ENCODE data around the gene PRR36. TPM values are rescaled to one million over a fixed set of nuclear protein-coding genes. Genes with fewer than 3 reads are reported as not detected.

The PRR36 gene
- total RNA-seq, 1 donor from 2014 or later = 2.6 TPM

DNA sequence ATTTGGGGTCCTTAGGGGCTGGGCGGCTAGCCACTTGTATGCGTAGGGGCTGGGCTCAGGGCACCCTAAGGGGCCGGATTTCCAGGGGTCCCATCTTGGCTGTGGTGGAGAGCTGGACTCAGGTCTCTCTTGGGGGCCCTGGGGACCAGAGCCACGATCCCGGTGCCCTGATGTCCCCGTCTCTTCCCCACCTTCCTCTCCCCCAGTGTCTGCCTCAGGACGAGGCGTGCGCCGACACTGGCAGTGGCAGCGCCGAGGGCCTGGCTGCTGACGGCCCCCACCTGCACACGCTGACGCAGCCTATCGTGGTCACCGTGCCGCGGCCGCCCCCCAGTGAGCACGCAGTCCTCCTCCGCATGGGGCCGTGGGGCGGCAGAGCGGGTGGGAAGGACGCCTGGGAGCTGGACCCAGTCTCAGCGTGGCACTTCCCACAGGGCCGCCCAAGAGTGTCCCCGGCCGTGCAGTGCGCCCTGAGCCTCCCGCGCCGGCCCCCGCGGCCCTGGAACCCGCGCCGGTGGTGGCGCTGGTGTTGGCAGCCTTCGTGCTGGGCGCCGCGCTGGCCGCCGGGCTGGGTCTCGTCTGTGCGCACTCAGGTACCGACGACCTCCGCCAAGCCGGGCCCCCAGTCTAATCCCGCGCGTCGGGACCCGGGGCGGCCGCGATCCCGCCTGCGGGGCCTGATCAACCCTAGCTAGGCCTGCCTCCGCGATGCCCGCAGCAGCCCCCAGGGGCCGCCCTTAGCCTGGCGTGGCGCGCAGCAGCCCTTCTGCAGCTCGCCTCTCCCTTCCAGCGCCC, 43.3 kb upstream of the PRR36 start:
- ATAC-seq = no peak
- TF ChIP-seq, protein P1, sequence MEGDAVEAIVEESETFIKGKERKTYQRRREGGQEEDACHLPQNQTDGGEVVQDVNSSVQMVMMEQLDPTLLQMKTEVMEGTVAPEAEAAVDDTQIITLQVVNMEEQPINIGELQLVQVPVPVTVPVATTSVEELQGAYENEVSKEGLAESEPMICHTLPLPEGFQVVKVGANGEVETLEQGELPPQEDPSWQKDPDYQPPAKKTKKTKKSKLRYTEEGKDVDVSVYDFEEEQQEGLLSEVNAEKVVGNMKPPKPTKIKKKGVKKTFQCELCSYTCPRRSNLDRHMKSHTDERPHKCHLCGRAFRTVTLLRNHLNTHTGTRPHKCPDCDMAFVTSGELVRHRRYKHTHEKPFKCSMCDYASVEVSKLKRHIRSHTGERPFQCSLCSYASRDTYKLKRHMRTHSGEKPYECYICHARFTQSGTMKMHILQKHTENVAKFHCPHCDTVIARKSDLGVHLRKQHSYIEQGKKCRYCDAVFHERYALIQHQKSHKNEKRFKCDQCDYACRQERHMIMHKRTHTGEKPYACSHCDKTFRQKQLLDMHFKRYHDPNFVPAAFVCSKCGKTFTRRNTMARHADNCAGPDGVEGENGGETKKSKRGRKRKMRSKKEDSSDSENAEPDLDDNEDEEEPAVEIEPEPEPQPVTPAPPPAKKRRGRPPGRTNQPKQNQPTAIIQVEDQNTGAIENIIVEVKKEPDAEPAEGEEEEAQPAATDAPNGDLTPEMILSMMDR (IDR thresholded peaks at IDR 0.05) = peak; percentile 64
- Histone ChIP-seq H3K4me1 (peaks cover 35% of the 10 kb centered on the region), H3K27ac (peak overlapping the region; percentile 30), H3K9me3 (no peaks in the 10 kb centered on the region), H3K27me3 (peaks cover 28% of the 10 kb centered on the region), H3K36me3 (peaks cover 13% of the 10 kb centered on the region), H3K4me3 (peak overlapping the region; percentile 43)
- peak; percentile 80 for DNase-seq
- intact Hi-C loops (cut with DNase I) = no loop called here

DNA sequence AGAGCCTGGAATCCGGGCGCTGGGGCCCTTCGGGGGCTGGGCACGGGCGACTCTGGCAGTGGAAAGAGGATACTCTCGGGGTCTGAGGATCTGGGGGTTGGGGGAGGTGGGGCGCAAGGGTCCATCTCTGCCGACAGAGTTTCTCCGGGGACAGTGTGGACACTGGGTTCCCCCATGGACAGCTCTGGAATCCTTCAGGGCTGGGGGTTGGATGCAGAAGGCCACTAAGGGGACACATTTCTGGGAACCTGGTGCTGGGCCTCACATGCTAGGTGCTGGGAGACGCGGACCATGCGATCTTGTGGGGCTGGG, 42.7 kb upstream of the PRR36 start:
- peaks cover 31% of the 10 kb centered on the region for H3K4me1 ChIP-seq
- peak overlapping the region; percentile 30 for H3K27ac ChIP-seq
- peak overlapping the region; percentile 43 for H3K4me3 ChIP-seq
- TF ChIP-seq, protein P1 (IDR thresholded peaks at IDR 0.05) = no peak
- no peaks in the 10 kb centered on the region for H3K9me3 ChIP-seq
- intact Hi-C loops (cut with DNase I) = no loop called here
- peaks cover 13% of the 10 kb centered on the region for H3K36me3 ChIP-seq
- no peak for ATAC-seq
- H3K27me3 ChIP-seq = peaks cover 28% of the 10 kb centered on the region
- DNase-seq = no peak

DNA sequence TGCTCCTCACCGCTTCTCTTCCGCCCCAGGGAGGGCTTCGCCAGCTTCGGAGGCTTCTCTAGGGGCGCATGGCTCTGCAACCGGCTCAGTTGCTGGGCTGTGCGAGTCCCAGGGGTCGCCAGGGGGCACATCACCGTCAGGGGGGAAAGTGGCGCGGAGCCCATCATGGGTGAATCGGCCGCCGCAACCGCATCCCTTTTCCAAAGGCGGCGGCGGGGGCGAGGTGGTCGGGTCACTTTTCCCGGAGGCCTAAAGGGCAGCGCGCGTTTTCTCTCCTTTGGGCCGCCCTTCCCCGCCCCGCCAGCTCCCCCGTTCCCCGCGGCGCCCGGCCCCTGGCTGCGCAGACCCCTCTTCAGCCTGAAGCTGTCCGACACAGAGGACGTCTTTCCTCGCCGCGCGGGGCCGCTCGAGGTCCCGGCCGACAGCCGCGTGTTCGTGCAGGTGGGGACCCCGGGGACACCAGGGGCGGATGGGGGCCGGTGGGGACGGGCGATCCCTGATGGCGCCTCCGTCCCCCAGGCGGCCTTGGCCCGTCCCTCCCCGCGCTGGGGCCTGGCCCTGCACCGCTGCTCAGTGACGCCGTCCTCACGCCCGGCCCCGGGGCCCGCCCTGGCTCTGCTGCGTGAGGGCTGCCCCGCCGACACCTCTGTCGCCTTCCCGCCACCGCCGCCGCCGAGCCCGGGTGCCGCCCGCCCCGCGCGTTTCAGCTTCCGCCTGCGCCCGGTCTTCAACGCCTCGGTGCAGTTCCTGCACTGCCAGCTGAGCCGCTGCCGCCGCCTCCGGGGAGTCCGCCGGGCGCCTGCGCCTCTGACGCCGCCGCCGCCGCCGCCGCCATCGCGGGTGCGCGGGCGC, 42.1 kb upstream of the PRR36 start:
- Histone ChIP-seq H3K4me3 (peak overlapping the region; percentile 43), H3K27ac (no peak overlapping the region), H3K27me3 (peaks cover 28% of the 10 kb centered on the region), H3K9me3 (no peaks in the 10 kb centered on the region), H3K4me1 (peaks cover 25% of the 10 kb centered on the region), H3K36me3 (peaks cover 18% of the 10 kb centered on the region)
- DNase-seq (peak; percentile 68), ATAC-seq (no peak)
- intact Hi-C loops (cut with DNase I) = no loop called here
- TF ChIP-seq, protein P1 (IDR thresholded peaks at IDR 0.05) = no peak

DNA sequence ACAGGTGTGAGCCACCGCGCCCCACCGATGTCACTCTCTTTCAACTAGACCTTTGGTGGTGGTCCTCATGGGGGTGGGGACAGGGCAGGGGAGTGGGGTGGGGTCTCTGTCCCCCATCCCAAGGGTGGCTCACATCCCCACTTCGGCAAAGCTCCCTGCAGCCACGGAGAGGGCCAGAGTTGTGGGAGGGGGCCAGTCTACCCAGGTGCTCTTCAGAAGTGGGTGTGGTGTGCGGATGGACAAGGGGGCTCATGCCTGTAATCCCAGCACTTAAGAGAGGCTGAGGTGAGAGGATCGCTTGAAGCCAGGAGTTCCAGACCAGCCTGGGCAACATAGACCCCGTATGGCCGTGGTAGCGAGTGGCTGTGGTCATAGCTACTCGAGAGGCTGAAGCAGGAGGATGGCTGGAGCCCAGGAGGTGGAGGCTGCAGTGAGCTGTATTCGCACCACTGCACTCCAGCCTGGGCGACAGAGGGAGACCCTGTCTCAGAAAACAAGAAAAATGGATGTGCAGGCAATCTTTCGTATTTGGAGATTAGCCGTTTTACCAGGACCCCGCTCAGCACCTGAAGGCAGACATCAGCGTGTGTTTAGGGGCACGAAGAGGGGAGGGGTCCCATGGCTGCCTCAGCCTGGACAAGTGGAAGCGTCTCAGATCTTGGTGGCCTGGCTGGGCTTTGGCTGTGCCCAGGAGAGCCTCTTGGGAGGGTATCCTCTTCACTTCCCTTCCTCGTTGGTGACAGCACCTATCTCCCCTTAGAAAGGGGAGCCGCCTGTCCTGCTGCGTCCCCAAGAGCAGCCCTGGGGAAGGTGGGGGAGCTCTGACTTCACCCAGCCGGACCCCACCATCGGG, 41.3 kb upstream of the PRR36 start:
- Histone ChIP-seq H3K4me1 (peaks cover 24% of the 10 kb centered on the region), H3K27me3 (peaks cover 28% of the 10 kb centered on the region), H3K36me3 (peaks cover 26% of the 10 kb centered on the region), H3K9me3 (no peaks in the 10 kb centered on the region), H3K4me3 (peak overlapping the region; percentile 43), H3K27ac (no peak overlapping the region)
- ATAC-seq (no peak), DNase-seq (peak; percentile 46)
- intact Hi-C loops (cut with DNase I) = no loop called here
- TF ChIP-seq, protein P1 (IDR thresholded peaks at IDR 0.05) = no peak

DNA sequence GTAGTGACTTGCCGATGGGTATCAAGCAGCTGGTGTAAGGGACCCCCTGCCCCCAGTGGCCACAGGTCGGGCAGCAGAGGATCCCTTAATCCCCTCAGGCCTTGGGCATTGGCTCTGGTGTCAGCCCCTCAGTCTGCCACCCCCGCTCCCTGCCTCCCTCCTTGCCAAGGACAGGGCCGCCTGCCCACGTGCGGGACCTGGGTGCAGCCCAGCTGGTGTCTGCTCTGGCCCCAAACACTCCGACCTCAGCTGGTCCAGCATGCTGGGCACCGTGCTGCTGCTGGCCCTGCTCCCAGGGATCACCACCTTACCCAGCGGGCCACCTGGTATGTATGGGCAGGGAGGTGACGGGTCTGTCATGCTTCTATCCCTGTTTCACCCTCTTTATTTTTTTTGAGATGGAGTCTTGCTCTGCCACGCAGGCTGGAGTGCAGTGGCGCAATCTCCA, 40.4 kb upstream of the PRR36 start, which contains the start of gene TGFBR3L:
Gene TGFBR3L, plus strand, starts transcription at position 233 of the 448 bp plus-strand sequence.
- intact Hi-C loops (cut with DNase I) = no loop called here
- H3K27me3 ChIP-seq = peaks cover 28% of the 10 kb centered on the region
- no peaks in the 10 kb centered on the region for H3K9me3 ChIP-seq
- TF ChIP-seq, protein P1 (IDR thresholded peaks at IDR 0.05) = no peak
- peaks cover 35% of the 10 kb centered on the region for H3K36me3 ChIP-seq
- DNase-seq = peak; percentile 63
- no peak for ATAC-seq
- no peak within 1 kb of the TSS for H3K27ac ChIP-seq
- H3K4me1 ChIP-seq = peaks cover 21% of the 10 kb centered on the region
- no peak within 1 kb of the TSS for H3K4me3 ChIP-seq
